Fibroblast of lung (primary cell): ENCODE measurements around the gene JPH2. TPM values are rescaled to one million over a fixed set of nuclear protein-coding genes. Genes with fewer than 3 reads are reported as not detected.

Experiments
- DNase-seq, 2 donors: peaks; one replicate each; pipeline versions ENCODE4 v3.0.0 to v3.0.0-alpha.2; 2010; ENCODE audit warnings: low read depth in 2 of 2
- H2AFZ ChIP-seq: 2 replicates; pipeline ENCODE4 v1.5.1; 2012; ENCODE audit warnings: low read length, control low read depth, inconsistent platforms
- H3K27ac ChIP-seq: 2 replicates; pipeline ENCODE4 v1.5.1; 2011; ENCODE audit warnings: low read length, control low read depth; ENCODE audit not compliant: insufficient read depth
- H3K27me3 ChIP-seq: 2 replicates; pipeline ENCODE4 v1.5.1; 2011; ENCODE audit warnings: mild to moderate bottlenecking, low read length; ENCODE audit not compliant: control insufficient read depth, insufficient read depth
- H3K36me3 ChIP-seq: 2 replicates; pipeline ENCODE4 v1.5.1; 2011; ENCODE audit warnings: low read length; ENCODE audit not compliant: control insufficient read depth, insufficient read depth
- H3K4me1 ChIP-seq: 2 replicates; pipeline ENCODE4 v1.5.1; 2011; ENCODE audit warnings: low read length; ENCODE audit not compliant: control insufficient read depth, insufficient read depth; ENCODE audit errors: extremely low read depth
- H3K4me2 ChIP-seq: 2 replicates; pipeline ENCODE4 v1.5.1; 2011; ENCODE audit warnings: low read length, control low read depth; ENCODE audit not compliant: insufficient read depth; ENCODE audit errors: extremely low read depth
- H3K4me3 ChIP-seq, 4 experiments: fragments of 200-600 bp in 1 of 4; sonication (generic) in 1 of 4; replicated peaks in 1 of 4; 2 replicates each; pipeline ENCODE4 v1.5.1; 2011 to 2016; ENCODE audit warnings: low read length in 4 of 4, low read depth in 3 of 4, mild to moderate bottlenecking in 3 of 4, control low read depth in 2 of 4, inconsistent platforms in 1 of 4, mixed read lengths in 1 of 4; ENCODE audit not compliant: insufficient read depth in 1 of 4; ENCODE audit errors: control extremely low read depth in 1 of 4
- H3K79me2 ChIP-seq: 2 replicates; pipeline ENCODE4 v1.5.1; 2012; ENCODE audit warnings: mild to moderate bottlenecking, low read length, inconsistent platforms; ENCODE audit not compliant: control insufficient read depth, insufficient read depth
- H3K9ac ChIP-seq: 2 replicates; pipeline ENCODE4 v1.5.1; 2011; ENCODE audit warnings: mild to moderate bottlenecking, low read length, control low read depth; ENCODE audit not compliant: insufficient read depth
- H3K9me3 ChIP-seq: 2 replicates; pipeline ENCODE4 v1.5.1; 2012; ENCODE audit warnings: low read depth, low read length; ENCODE audit not compliant: control insufficient read depth, insufficient read depth
- H4K20me1 ChIP-seq: 2 replicates; pipeline ENCODE4 v1.5.1; 2011; ENCODE audit warnings: low read length; ENCODE audit not compliant: control insufficient read depth, insufficient read depth; ENCODE audit errors: extremely low read depth
- CTCF ChIP-seq, 2 donors: IDR thresholded peaks in 1 of 2; conservative IDR thresholded peaks in 1 of 2; 1 replicate in 1 of 2; 2 replicates in 1 of 2; pipeline ENCODE4 v1.5.1; 2011 to 2012; ENCODE audit warnings: low read length in 2 of 2, control low read depth in 1 of 2, inconsistent platforms in 1 of 2, low read depth in 1 of 2, mild to moderate bottlenecking in 1 of 2
- EZH2 ChIP-seq: IDR thresholded peaks from 2 replicates; pipeline ENCODE4 v1.5.1; 2012; ENCODE audit warnings: low read length, control low read depth, mild to moderate bottlenecking; ENCODE audit errors: missing control alignments
- polyA plus RNA-seq, 2 donors: library from polyadenylated mRNA; depleted of rRNA in 1 of 2; stranded (reverse) in 1 of 2; unstranded in 1 of 2; fragments of >200 nt; gene quantifications; 2 replicates each; pipeline ENCODE4 v1.2.1, GENCODE V29; 2011 to 2012; ENCODE audit warnings: missing spikeins in 1 of 2
- total RNA-seq: library from RNA; depleted of rRNA; stranded (reverse); fragments of >200 nt; gene quantifications from 2 replicates; pipeline ENCODE4 v1.2.1, GENCODE V29; 2014

Gene JPH2
- total and polyA plus RNA-seq, 2 donors (not counting 1 experiment from before 2014, with no cell fraction given): 0.66 to 4.9 TPM

DNA sequence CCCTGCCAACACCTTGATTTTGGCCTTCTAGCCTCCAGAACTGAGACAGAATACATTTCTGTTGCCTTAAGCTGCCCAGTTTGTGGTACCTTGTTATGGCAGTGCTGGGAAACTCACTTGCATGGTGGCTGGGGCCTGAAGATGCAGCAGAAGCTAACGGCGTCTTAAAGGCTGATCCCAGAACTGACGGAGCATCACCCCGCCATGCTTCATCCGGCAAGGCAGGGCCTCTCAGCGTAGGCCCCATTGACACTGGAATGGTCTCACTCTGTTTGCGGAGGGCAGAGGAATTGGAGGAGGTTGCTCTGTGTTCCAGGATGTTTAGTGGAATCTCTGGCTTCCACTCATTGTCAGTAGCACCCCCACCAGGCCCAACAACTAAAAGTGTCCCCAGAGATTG lies 102.1 kb downstream of the JPH2 start:
- Histone ChIP-seq H3K9me3 (no peaks in the 10 kb centered on the region), H3K27me3 (no peaks in the 10 kb centered on the region), H2AFZ (no peak overlapping the region), H3K9ac (no peak overlapping the region), H3K4me3 (no peak overlapping the region), H3K4me2 (no peak overlapping the region), H4K20me1 (no peaks in the 10 kb centered on the region), H3K79me2 (no peaks in the 10 kb centered on the region), H3K4me1 (peaks cover 6% of the 10 kb centered on the region), H3K27ac (no peak overlapping the region), H3K36me3 (no peaks in the 10 kb centered on the region)
- TF ChIP-seq CTCF (conservative IDR thresholded peaks at IDR 0.05 in 1 of 2, IDR thresholded peaks at IDR 0.05 in 1 of 2; ENCODE audit: low read depth in 1 of 2, low read length in 2 of 2): no peak
- no peak for TF ChIP-seq EZH2
- DNase-seq: no peak

GRCh38 chr20:44084439-44084838 lies 102.5 kb downstream of the JPH2 start:
- H3K4me2 ChIP-seq: no peak overlapping the region
- H3K4me3 ChIP-seq: no peak overlapping the region
- no peaks in the 10 kb centered on the region for H3K27me3 ChIP-seq
- H3K9ac ChIP-seq: no peak overlapping the region
- no peak overlapping the region for H3K27ac ChIP-seq
- no peaks in the 10 kb centered on the region for H3K36me3 ChIP-seq
- H2AFZ ChIP-seq: no peak overlapping the region
- H3K4me1 ChIP-seq: peaks cover 6% of the 10 kb centered on the region
- H3K79me2 ChIP-seq: no peaks in the 10 kb centered on the region
- no peaks in the 10 kb centered on the region for H4K20me1 ChIP-seq
- no peaks in the 10 kb centered on the region for H3K9me3 ChIP-seq
- DNase-seq: no peak
- TF ChIP-seq CTCF (conservative IDR thresholded peaks at IDR 0.05 in 1 of 2, IDR thresholded peaks at IDR 0.05 in 1 of 2; ENCODE audit: low read depth in 1 of 2, low read length in 2 of 2) (no peak), EZH2 (no peak)

DNA sequence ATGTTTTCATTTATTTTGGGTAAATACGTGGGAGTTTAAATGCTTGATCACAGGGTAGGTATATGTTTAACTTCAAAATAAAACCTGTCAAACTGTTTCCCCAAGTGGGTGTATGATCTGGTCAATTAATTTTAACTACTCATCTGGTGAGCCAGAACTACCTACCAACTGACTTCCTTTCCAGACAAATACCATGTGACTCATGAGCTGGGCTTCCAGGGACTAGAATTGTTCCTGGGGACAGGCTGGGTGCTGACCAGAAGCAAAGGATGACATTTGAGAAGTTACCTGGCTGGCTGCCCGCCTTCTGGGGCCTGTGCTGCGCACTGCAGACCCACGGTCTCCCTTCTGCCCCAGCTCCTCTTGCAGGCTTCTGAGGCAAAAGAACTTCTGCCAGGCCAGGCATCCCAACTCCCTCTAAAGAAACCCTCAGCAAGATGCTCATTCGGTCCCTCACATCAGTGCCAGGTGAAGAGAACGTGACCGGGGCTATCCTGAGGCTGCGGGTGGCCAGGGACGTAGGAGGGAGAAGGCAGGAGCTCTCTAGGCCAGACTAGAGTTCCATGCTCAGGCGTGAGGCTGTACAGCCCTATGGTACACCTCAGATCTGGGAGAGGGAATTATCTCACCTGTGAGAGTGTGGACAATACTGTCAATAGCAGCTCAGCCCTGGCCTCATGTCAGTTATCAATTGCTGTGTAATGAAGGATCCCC lies 103.6 kb downstream of the JPH2 start:
- no peak for TF ChIP-seq EZH2
- no peak for TF ChIP-seq CTCF (conservative IDR thresholded peaks at IDR 0.05 in 1 of 2, IDR thresholded peaks at IDR 0.05 in 1 of 2; ENCODE audit: low read depth in 1 of 2, low read length in 2 of 2)
- Histone ChIP-seq H3K27me3 (no peaks in the 10 kb centered on the region), H2AFZ (no peak overlapping the region), H3K4me3 (no peak overlapping the region), H4K20me1 (no peaks in the 10 kb centered on the region), H3K9ac (no peak overlapping the region), H3K4me2 (no peak overlapping the region), H3K9me3 (no peaks in the 10 kb centered on the region), H3K27ac (no peak overlapping the region), H3K4me1 (peaks cover 6% of the 10 kb centered on the region), H3K79me2 (no peaks in the 10 kb centered on the region), H3K36me3 (no peaks in the 10 kb centered on the region)
- peak; percentile 17 to 83 for DNase-seq
